Femur (tissue), 1 donor: Measurements from ENCODE around the gene FBH1.
A peak's percentile ranks its signal among the peaks of the same experiment; 100 is the strongest.
"Not testable (repeated sequence)": the region's sequence is repeated elsewhere in the genome, so short reads cannot be mapped to it uniquely, and the experiment has no call there.

Source experiments
- DNase-seq: peaks from one replicate; pipeline ENCODE4 v3.0.0-alpha.2; 2017

The FBH1 gene

DNA sequence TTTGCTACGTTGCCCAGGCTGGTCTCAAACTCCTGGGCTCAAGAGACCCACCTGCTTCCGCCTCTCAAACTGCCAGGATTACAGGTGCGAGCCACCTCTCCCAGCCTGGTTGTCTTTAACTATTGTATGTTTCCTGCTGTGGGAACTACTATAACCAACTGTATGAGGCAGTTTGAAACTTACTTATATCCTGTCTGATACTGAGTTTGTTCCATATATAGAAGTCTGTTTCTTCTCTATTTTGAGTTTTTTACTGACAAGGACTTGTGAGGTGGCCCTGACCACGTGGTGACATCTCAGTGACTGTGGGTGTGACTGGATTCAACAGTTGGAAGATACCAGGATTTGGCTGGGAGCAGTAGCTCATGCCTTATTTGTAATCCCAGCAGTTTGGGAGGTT lies 14.2 kb downstream of the FBH1 start:
- no peak for DNase-seq

DNA sequence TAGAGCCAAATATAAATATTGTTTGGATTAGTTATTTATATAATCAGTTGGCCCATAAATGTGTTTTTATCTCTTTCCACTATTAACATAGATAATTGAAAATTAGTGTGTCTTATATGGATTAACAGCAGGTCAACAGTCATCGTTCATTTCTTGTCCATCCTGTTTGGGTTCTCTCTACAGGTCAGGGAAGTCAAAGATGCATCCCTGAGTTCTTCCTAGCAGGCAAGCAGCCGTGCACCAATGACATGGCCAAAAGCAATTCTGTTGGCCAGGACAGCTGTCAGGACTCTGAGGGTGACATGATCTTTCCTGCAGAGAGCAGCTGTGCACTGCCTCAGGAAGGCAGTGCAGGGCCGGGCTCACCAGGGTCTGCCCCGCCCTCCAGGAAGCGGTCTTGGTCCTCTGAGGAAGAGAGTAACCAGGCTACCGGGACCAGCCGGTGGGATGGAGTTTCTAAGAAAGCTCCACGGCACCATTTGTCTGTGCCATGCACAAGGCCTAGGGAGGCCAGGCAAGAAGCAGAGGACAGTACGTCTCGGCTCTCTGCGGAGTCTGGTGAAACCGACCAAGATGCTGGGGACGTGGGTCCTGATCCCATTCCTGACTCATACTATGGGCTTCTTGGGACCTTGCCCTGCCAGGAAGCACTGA lies 15.9 kb downstream of the FBH1 start:
- DNase-seq = peak; percentile 51

- no peak for DNase-seq
These were observed 16.6 kb downstream of the FBH1 start for GRCh38 chr10:5906651-5907050.

- not testable (repeated sequence) for DNase-seq
These were observed 18.6 kb downstream of the FBH1 start for GRCh38 chr10:5908676-5909075.

DNA sequence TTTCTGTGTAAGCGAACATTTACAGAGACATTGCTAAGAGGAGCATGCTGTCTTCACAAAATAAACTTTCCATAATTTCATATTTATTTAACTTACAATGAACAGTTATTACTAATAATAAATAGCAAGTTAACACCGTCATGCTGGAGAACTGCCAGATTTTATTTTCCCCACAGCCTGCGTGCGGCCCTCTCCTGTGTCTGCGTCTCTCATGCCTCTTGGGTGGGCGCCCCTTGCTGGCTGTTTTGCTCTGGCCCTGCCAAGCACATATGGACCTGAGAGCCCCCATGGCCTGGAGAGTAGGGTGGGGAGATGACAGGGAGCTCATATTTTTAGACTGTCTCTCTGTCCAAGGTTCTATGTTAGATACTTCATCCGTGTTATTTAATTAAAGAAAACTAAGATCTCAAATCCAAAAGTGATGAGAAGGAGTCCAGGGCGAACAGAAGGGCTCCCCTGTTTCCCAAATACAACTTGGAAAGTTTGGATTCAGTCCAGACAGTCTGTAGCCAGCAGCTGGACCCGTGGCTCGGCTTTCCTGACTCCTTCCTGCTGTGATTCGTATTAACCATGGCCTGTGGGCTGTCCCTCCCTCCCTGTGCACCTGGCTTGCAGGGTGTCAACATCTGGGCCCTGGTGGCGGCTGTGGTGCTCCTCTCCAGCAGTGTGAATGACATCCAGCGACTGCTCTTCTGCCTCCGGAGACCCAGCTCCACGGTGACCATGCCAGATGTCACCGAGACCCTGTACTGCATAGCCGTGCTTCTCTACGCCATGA lies 20.5 kb downstream of the FBH1 start:
- DNase-seq = no peak

GRCh38 chr10:5911670-5912069 lies 21.6 kb downstream of the FBH1 start:
- no peak for DNase-seq

GRCh38 chr10:5913736-5914135 lies 23.7 kb downstream of the FBH1 start:
- no peak for DNase-seq

- DNase-seq = no peak
These were observed 25.4 kb downstream of the FBH1 start for GRCh38 chr10:5915451-5915850.

- no peak for DNase-seq
These were observed 27.3 kb downstream of the FBH1 start for GRCh38 chr10:5917305-5917704.

GRCh38 chr10:5918763-5919162 lies 28.7 kb downstream of the FBH1 start:
- DNase-seq = no peak

DNA sequence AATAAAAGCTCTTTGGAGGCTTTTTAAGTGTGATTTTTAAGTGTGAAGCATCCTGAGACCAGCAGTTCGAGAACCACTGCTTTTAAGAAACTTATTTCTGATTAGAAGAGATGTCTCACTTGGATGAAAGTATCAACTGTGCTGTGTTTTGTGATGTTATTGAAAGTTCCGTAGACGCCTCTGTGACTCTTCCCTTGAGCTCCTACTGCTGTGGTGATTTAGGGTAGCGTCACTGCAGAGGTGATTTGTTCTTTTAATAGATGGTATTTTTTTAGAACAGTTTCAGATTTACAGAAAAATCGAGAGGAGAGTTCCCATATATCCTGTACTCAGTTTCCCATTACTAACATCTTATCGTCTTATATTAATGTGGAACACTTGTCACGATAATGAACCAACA lies 29.5 kb downstream of the FBH1 start:
- no peak for DNase-seq

GRCh38 chr10:5921746-5922145 lies 31.7 kb downstream of the FBH1 start:
- no peak for DNase-seq

DNA sequence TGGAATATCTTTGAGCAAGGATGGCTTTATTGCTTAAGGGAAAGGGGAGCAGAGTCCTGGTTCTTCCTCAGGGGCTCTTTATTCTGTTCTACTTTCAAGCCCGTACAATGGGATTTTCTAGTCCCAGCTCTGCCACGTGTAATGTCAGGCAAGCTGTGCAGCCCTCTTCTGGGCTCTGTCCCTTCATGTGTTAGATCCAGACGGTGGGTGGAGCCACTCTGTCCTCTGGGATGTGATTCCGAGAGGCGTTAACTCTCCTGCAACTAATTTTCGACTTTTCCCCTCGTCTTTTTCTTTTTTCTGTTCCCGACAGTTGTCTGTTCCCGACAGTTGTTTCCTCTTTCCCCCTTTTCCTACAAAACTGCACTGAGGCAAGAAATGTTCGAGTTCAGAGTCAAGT lies 34.8 kb downstream of the FBH1 start:
- no peak for DNase-seq

DNA sequence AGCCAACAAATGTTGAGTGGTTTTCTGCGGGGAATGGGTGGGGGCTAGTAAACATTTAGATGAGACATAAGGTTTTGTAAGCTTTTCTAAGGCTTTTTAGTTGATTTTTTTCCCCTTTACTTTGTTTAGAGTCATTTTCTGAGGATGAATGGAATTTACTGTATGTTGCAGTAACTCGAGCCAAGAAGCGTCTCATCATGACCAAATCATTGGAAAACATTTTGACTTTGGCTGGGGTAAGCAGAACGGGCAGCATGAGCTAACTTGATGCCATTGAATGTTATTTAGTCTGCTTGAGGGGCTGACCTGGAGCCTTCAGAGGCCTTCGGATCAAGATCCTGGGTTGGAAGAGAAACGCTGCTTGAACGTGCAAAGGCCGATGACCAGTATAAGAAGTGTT lies 37.3 kb downstream of the FBH1 start:
- peak; percentile 40 for DNase-seq

DNA sequence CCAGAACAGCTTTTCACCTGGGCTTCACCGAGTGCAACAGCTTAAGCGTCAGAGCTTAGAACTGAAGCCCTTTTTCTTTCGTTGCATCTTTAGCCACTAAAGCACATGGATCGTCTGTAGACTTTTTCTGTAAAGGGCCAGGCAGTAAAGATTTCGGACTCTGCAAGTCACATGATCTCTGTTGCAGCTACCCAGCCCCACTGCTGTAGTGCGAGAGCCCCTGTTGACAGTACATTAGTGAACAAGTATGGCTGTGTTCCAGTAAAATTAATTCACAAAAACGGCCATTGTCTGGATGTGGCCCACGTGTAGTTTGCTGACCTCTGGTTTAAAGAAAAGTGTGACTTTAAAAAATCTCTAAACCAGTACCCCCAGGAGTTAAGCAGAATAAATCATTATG lies 39.4 kb downstream of the FBH1 start:
- DNase-seq = no peak

- DNase-seq = no peak
These were observed 40.2 kb downstream of the FBH1 start for GRCh38 chr10:5930272-5930671.

GRCh38 chr10:5932345-5932744 lies 42.3 kb downstream of the FBH1 start:
- no peak for DNase-seq

DNA sequence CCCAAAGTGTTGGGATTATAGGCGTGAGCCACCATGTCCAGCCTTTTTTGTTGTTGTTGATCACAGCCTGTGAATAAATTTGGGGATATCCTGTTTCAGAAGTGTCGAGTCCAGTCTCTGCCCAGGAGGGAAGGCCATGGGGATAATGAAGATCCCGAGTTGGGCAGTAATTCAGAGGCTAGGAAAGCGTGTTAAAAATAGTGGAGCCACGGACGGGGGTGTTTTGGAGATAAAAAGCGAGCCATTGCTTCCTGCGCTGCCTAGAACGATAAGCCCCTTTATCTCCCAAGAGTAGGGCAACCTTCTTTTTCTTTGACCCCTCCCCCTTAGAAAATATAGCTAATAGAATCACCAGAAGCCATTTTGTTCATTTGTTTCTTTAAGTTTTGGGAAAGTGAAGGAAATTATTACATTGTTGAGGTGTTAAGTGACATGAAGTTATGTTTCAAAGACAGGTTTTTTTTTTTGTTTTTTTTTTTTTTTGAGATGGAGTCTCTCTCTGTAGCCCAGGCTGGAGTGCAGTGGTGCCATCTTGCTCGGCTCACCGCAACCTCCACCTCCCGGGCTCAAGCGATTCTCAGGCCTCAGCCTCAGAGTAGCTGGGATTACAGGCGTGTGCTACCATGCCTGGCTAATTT lies 44.0 kb downstream of the FBH1 start:
- DNase-seq = no peak

DNA sequence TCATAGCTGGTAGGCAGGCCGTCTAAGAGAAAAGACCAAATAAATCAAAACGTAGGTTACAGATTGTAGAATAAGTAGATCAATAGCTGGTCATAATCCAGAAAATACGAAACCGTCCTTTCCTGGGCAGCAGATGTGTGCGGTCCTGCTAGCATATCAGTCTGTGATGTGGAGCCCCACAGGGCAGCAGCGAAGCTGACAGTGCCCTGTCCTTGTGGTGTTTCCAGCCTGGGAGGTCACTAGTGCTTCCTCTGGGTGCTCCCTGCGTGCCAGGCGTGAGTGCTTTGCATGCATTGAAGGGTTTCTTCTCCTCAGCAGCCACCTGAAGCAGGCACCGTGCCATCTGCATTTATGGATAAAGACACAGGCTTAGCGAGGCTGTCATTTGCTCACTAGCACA lies 45.6 kb downstream of the FBH1 start:
- no peak for DNase-seq

DNA sequence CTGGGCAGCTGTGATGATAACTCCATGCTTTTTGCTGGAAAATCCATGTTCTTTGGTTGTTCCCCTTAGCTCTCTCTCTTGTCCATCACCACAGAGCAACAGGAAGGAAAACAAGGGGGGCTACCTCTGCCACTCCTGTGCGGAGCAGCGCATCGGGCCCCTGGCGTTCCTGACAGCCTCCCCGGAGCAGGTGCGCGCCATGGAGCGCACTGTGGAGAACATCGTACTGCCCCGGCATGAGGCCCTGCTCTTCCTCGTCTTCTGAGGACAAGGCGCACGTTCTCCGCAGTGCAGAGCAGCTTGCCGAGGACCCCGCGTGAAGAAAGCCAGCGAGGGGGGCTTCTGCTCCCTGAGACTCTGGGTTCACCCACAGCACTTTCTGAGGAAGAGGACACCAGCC lies 47.0 kb downstream of the FBH1 start:
- DNase-seq = no peak

GRCh38 chr10:5938291-5938690 lies 48.2 kb downstream of the FBH1 start:
- DNase-seq = no peak

DNA sequence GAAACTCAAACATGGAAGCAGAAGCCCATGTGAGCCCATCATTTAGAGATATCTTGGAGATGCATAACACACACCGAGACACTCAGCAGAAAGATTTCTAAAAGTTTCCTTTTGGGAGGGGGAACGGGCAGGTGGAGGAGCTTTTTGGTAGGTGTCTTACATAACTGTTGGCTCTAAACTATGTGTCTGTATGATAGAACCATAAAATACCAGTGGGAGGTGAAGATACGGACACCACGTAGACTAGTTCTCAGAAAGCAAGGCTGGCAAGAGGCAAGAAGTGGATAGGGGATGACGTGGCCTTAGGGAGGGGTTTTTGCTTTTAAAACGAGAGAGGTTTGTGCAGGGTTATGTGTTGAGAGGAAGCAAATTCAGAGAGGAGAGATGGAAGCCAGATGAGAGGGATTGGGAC lies 50.8 kb downstream of the FBH1 start:
- no peak for DNase-seq

DNA sequence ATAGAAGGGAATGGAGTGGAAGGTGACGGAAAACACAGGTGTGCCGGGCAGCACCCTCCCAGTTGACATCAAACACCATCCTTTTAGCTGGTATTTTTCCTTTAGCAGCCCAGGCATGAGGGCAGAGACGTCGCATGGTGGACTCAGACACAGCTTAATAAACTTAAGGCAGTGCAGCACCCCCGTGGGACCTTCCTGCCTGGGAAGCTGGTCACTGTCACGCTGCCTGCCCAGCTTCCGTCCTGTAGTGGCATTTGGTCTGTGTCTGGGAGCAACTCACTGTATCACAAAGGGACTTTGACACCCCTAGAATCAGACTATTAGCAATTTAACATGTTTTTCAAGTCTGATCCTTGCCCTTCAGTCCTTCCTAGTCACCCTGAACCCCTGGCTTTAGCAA lies 51.5 kb downstream of the FBH1 start:
- DNase-seq = no peak

- DNase-seq = no peak
These were observed 52.0 kb downstream of the FBH1 start for GRCh38 chr10:5942001-5942400.
